ENCODE measurements around the gene CFAP74. TPM values are rescaled to one million over a fixed set of nuclear protein-coding genes. Genes with fewer than 3 reads are reported as not detected.

The CFAP74 gene
- total and polyA plus RNA-seq, 9 of the 15 experiments (the other 6 are each of a cell fraction or from before 2014, with no cell fraction given) = 0.03 to 0.15 (median 0.05) TPM; not detected in 6

DNA sequence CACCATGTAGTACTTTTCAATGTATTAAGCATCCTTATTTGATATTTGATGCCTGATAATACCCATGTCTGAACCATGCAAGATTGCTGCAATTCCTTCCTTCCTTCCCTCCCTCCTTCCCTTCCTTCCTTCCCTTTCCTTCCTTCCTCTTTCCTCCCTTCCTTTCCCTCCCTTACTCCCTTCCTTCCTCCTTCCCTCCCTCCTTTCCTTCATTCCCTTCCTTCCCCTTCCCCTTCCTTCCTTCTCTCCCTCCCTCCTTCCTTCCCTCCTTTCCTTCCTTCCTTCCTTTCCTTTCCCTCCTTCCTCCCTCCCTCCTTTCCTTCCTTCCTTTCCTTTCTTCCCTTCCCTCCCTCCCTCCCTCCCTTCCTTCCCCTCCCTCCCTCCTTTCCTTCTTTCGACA is 54.8 kb downstream of the CFAP74 start (continued):
- TF ChIP-seq, protein P1, sequence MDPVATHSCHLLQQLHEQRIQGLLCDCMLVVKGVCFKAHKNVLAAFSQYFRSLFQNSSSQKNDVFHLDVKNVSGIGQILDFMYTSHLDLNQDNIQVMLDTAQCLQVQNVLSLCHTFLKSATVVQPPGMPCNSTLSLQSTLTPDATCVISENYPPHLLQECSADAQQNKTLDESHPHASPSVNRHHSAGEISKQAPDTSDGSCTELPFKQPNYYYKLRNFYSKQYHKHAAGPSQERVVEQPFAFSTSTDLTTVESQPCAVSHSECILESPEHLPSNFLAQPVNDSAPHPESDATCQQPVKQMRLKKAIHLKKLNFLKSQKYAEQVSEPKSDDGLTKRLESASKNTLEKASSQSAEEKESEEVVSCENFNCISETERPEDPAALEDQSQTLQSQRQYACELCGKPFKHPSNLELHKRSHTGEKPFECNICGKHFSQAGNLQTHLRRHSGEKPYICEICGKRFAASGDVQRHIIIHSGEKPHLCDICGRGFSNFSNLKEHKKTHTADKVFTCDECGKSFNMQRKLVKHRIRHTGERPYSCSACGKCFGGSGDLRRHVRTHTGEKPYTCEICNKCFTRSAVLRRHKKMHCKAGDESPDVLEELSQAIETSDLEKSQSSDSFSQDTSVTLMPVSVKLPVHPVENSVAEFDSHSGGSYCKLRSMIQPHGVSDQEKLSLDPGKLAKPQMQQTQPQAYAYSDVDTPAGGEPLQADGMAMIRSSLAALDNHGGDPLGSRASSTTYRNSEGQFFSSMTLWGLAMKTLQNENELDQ (CRISPR knock-in tag; IDR thresholded peaks at IDR 0.05; ENCODE audit: borderline replicate concordance) = no peak
- TF ChIP-seq TRIM25 (IDR thresholded peaks at IDR 0.05; ENCODE audit: borderline replicate concordance) (no peak), ZNF518B (CRISPR knock-in tag; IDR thresholded peaks at IDR 0.05) (no peak), FOXP1 (CRISPR knock-in tag; IDR thresholded peaks at IDR 0.05) (no peak), DIDO1 (tag; IDR thresholded peaks at IDR 0.05; ENCODE audit: low read depth) (no peak), SPI1 (IDR thresholded peaks at IDR 0.05; ENCODE audit: borderline replicate concordance, low read depth, low read length) (no peak), HLTF (IDR thresholded peaks at IDR 0.05) (no peak), NCOA1 (IDR thresholded peaks at IDR 0.05; ENCODE audit: low read depth) (no peak)
